ENCODE data around the gene FBLN7. TPM values are rescaled to one million over a fixed set of nuclear protein-coding genes. Genes with fewer than 3 reads are reported as not detected.

The FBLN7 gene
- total RNA-seq, 3 donors from 2014 or later (not counting 1 experiment from before 2014, with no cell fraction given), result 0.25 to 0.48 TPM; not detected in 1

DNA sequence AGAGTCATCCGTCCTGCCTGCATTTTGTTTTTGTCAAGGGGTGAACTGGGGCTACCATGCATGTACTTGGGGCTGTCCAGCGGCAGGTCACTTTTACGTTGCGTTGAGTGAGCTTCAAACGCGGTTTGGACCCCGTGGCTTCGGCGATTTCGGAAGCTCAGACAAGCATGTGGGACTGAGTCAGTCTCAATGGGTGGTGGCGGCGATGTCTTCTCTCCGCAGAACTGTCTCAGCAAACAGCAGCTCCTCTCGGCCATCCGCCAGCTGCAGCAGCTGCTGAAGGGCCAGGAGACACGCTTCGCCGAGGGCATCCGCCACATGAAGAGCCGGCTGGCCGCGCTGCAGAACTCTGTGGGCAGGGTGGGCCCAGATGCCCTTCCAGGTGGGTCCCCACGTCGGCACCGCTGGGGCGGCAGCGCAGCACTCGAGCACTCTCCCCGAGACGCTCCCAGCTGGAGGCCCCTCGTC is 21.3 kb downstream of the FBLN7 start:
- DNase-seq, result no peak
- intact Hi-C loops (cut with micrococcal nuclease), result no loop called here
- Histone ChIP-seq H3K4me3 (ENCODE audit: low read length) (no peak overlapping the region), H3K27me3 (ENCODE audit: control insufficient read depth, insufficient read depth, low read length) (no peaks in the 10 kb centered on the region), H3K27ac (ENCODE audit: low read length) (no peak overlapping the region), H3K9me3 (ENCODE audit: control insufficient read depth, insufficient read depth, low read length) (no peaks in the 10 kb centered on the region), H3K36me3 (ENCODE audit: control insufficient read depth, insufficient read depth, low read length) (no peaks in the 10 kb centered on the region), H3K4me1 (ENCODE audit: control insufficient read depth, insufficient read depth, low read length) (peaks cover 30% of the 10 kb centered on the region)
- TF ChIP-seq, protein P1, sequence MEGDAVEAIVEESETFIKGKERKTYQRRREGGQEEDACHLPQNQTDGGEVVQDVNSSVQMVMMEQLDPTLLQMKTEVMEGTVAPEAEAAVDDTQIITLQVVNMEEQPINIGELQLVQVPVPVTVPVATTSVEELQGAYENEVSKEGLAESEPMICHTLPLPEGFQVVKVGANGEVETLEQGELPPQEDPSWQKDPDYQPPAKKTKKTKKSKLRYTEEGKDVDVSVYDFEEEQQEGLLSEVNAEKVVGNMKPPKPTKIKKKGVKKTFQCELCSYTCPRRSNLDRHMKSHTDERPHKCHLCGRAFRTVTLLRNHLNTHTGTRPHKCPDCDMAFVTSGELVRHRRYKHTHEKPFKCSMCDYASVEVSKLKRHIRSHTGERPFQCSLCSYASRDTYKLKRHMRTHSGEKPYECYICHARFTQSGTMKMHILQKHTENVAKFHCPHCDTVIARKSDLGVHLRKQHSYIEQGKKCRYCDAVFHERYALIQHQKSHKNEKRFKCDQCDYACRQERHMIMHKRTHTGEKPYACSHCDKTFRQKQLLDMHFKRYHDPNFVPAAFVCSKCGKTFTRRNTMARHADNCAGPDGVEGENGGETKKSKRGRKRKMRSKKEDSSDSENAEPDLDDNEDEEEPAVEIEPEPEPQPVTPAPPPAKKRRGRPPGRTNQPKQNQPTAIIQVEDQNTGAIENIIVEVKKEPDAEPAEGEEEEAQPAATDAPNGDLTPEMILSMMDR (IDR thresholded peaks at IDR 0.05), result no peak
- H3K27ac Mint-ChIP-seq, result no peak overlapping the region
- no peaks in the 10 kb centered on the region for H3K9me3 Mint-ChIP-seq
- peaks cover 0 to 7% of the 10 kb centered on the region in 2 donors for H3K27me3 Mint-ChIP-seq (ENCODE audit: low read depth in 2 of 2)
- ATAC-seq, result no peak
- H3K4me3 Mint-ChIP-seq, result no peak overlapping the region
- peaks cover 17 to 35% of the 10 kb centered on the region in 2 donors for H3K4me1 Mint-ChIP-seq
- H3K36me3 Mint-ChIP-seq, result no peaks in the 10 kb centered on the region
- WGBS (ENCODE audit: insufficient coverage), result 88% methylated on average over 29 of the region's 31 CpGs

- no peaks in the 10 kb centered on the region for H3K27me3 ChIP-seq (ENCODE audit: control insufficient read depth, insufficient read depth, low read length)
- DNase-seq, result no peak
- H3K9me3 ChIP-seq (ENCODE audit: control insufficient read depth, insufficient read depth, low read length), result no peaks in the 10 kb centered on the region
- TF ChIP-seq, protein P1 (IDR thresholded peaks at IDR 0.05), result no peak
- intact Hi-C loops (cut with micrococcal nuclease), result no loop called here
- Mint-ChIP-seq H3K4me3 (no peak overlapping the region), H3K4me1 (peaks cover 11 to 26% of the 10 kb centered on the region in 2 donors), H3K9me3 (no peaks in the 10 kb centered on the region), H3K27me3 (ENCODE audit: low read depth in 2 of 2) (peaks cover 0 to 7% of the 10 kb centered on the region in 2 donors), H3K27ac (no peak overlapping the region), H3K36me3 (no peaks in the 10 kb centered on the region)
- H3K36me3 ChIP-seq (ENCODE audit: control insufficient read depth, insufficient read depth, low read length), result no peaks in the 10 kb centered on the region
- 86% methylated on average over 34 of the region's 52 CpGs for WGBS (ENCODE audit: insufficient coverage)
- ATAC-seq, result no peak
- no peak overlapping the region for H3K4me3 ChIP-seq (ENCODE audit: low read length)
- H3K27ac ChIP-seq (ENCODE audit: low read length), result no peak overlapping the region
- peaks cover 19% of the 10 kb centered on the region for H3K4me1 ChIP-seq (ENCODE audit: control insufficient read depth, insufficient read depth, low read length)
Measured at GRCh38 chr2:112160283-112161250, 22.4 kb downstream of the FBLN7 start.

GRCh38 chr2:112161431-112162145 is 23.4 kb downstream of the FBLN7 start:
- Histone ChIP-seq H3K36me3 (ENCODE audit: control insufficient read depth, insufficient read depth, low read length) (no peaks in the 10 kb centered on the region), H3K27ac (ENCODE audit: low read length) (no peak overlapping the region), H3K4me3 (ENCODE audit: low read length) (no peak overlapping the region), H3K9me3 (ENCODE audit: control insufficient read depth, insufficient read depth, low read length) (no peaks in the 10 kb centered on the region), H3K4me1 (ENCODE audit: control insufficient read depth, insufficient read depth, low read length) (peaks cover 9% of the 10 kb centered on the region), H3K27me3 (ENCODE audit: control insufficient read depth, insufficient read depth, low read length) (no peaks in the 10 kb centered on the region)
- Mint-ChIP-seq H3K27me3 (ENCODE audit: low read depth in 2 of 2) (peaks cover 0 to 7% of the 10 kb centered on the region in 2 donors), H3K27ac (no peak overlapping the region), H3K36me3 (no peaks in the 10 kb centered on the region), H3K4me1 (peaks cover under 1 to 16% of the 10 kb centered on the region in 2 donors), H3K4me3 (no peak overlapping the region), H3K9me3 (no peaks in the 10 kb centered on the region)
- DNase-seq, result no peak
- WGBS (ENCODE audit: insufficient coverage), result 97% methylated on average over 9 of the region's 9 CpGs
- ATAC-seq, result no peak
- TF ChIP-seq, protein P1 (IDR thresholded peaks at IDR 0.05), result no peak
- intact Hi-C loops (cut with micrococcal nuclease), result no loop called here
